Smooth muscle cell (in vitro differentiated cells): ENCODE results near the gene MAB21L4. TPM values are rescaled to one million over a fixed set of nuclear protein-coding genes. Genes with fewer than 3 reads are reported as not detected.

Experiments used
- DNase-seq: peaks from one replicate; lab custom pipeline; 2025; ENCODE audit not compliant: unreplicated experiment; lab: John Stamatoyannopoulos, UW
- H2AFZ ChIP-seq: fragments of 200-600 bp; sonication (generic); 2 replicates; pipeline ENCODE4 v1.6.0; 2016; ENCODE audit warnings: antibody characterized with exemption, low read depth, mild to moderate bottlenecking
- H3F3A ChIP-seq: fragments of 200-600 bp; sonication (generic); 2 replicates; pipeline ENCODE4 v1.6.0; 2017; ENCODE audit warnings: antibody characterized with exemption, low read depth
- H3K27ac ChIP-seq: fragments of 200-600 bp; sonication (generic); 2 replicates; pipeline ENCODE4 v1.5.1; 2016; ENCODE audit warnings: low read depth, mild to moderate bottlenecking
- H3K27me3 ChIP-seq: fragments of 200-600 bp; sonication (generic); 2 replicates; pipeline ENCODE4 v1.6.1; 2016; ENCODE audit warnings: low read depth, mild to moderate bottlenecking
- H3K36me3 ChIP-seq: fragments of 200-600 bp; sonication (generic); 2 replicates; pipeline ENCODE4 v1.5.1; 2016; ENCODE audit warnings: low read depth
- H3K4me1 ChIP-seq: fragments of 200-600 bp; sonication (generic); 2 replicates; pipeline ENCODE4 v1.5.1; 2016; ENCODE audit warnings: low read depth
- H3K4me2 ChIP-seq: fragments of 200-600 bp; sonication (generic); 2 replicates; pipeline ENCODE4 v1.6.0; 2016; ENCODE audit warnings: mild to moderate bottlenecking
- H3K4me3 ChIP-seq: fragments of 200-600 bp; sonication (generic); 2 replicates; pipeline ENCODE4 v1.5.1; 2016; ENCODE audit warnings: mild to moderate bottlenecking
- H3K79me2 ChIP-seq: fragments of 200-600 bp; sonication (generic); 2 replicates; pipeline ENCODE4 v1.6.0; 2016; ENCODE audit warnings: low read depth, mild to moderate bottlenecking
- H3K9ac ChIP-seq: fragments of 200-600 bp; sonication (generic); 2 replicates; pipeline ENCODE4 v1.6.0; 2016; ENCODE audit warnings: low read depth
- H3K9me3 ChIP-seq: fragments of 200-600 bp; sonication (generic); replicated peaks from 2 replicates; pipeline ENCODE4 v1.5.1; 2016; ENCODE audit warnings: low read depth
- H4K20me1 ChIP-seq: fragments of 200-600 bp; sonication (generic); 2 replicates; pipeline ENCODE4 v1.6.0; 2016; ENCODE audit warnings: low read depth
- WGBS: methylation state at CpG from one replicate; pipeline ENCODE4 v1.1.7; 2016; ENCODE audit warnings: low lambda C conversion rate; 5-methylcytosine and 5-hydroxymethylcytosine counted together
- polyA plus RNA-seq: library from polyadenylated mRNA; unstranded; fragments of >200 nt; fragmentation: Nextera tagmentation; extraction: Ambion mirVana; gene quantifications from 2 replicates; pipeline ENCODE4 v1.2.1, GENCODE V29; 2016
- total RNA-seq: library from RNA; depleted of rRNA; stranded (reverse); fragments of >200 nt; gene quantifications from 2 replicates; pipeline ENCODE4 v1.2.3, GENCODE V29; 2014
- TF ChIP-seq, protein P1 (sequence below): fragments of 200-600 bp; sonication (generic); IDR thresholded peaks from 2 replicates; pipeline ENCODE4 v1.5.1; 2017; ENCODE audit warnings: borderline replicate concordance, mild to moderate bottlenecking, antibody characterized with exemption; ENCODE audit not compliant: insufficient read depth, poor library complexity, severe bottlenecking

The MAB21L4 gene
- total and polyA plus RNA-seq, 2 experiments from 2014 or later, result 0.53 to 2.2 TPM

- no peaks in the 10 kb centered on the region for H3F3A ChIP-seq
- H4K20me1 ChIP-seq, result no peaks in the 10 kb centered on the region
- H3K27me3 ChIP-seq, result no peaks in the 10 kb centered on the region
- TF ChIP-seq, protein P1, sequence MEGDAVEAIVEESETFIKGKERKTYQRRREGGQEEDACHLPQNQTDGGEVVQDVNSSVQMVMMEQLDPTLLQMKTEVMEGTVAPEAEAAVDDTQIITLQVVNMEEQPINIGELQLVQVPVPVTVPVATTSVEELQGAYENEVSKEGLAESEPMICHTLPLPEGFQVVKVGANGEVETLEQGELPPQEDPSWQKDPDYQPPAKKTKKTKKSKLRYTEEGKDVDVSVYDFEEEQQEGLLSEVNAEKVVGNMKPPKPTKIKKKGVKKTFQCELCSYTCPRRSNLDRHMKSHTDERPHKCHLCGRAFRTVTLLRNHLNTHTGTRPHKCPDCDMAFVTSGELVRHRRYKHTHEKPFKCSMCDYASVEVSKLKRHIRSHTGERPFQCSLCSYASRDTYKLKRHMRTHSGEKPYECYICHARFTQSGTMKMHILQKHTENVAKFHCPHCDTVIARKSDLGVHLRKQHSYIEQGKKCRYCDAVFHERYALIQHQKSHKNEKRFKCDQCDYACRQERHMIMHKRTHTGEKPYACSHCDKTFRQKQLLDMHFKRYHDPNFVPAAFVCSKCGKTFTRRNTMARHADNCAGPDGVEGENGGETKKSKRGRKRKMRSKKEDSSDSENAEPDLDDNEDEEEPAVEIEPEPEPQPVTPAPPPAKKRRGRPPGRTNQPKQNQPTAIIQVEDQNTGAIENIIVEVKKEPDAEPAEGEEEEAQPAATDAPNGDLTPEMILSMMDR, result no peak
- no peaks in the 10 kb centered on the region for H3K4me1 ChIP-seq
- no peak overlapping the region for H2AFZ ChIP-seq
- 94% methylated on average over 11 of the region's 11 CpGs for whole genome bisulfite sequencing
- no peak overlapping the region for H3K4me2 ChIP-seq
- no peak overlapping the region for H3K9ac ChIP-seq
- H3K4me3 ChIP-seq, result no peak overlapping the region
- no peaks in the 10 kb centered on the region for H3K79me2 ChIP-seq
- H3K9me3 ChIP-seq, result no peaks in the 10 kb centered on the region
- DNase-seq, result no peak
- H3K36me3 ChIP-seq, result no peaks in the 10 kb centered on the region
- H3K27ac ChIP-seq, result no peak overlapping the region
Observed at GRCh38 chr2:240850026-240850425, 45.9 kb downstream of the MAB21L4 start.

DNA sequence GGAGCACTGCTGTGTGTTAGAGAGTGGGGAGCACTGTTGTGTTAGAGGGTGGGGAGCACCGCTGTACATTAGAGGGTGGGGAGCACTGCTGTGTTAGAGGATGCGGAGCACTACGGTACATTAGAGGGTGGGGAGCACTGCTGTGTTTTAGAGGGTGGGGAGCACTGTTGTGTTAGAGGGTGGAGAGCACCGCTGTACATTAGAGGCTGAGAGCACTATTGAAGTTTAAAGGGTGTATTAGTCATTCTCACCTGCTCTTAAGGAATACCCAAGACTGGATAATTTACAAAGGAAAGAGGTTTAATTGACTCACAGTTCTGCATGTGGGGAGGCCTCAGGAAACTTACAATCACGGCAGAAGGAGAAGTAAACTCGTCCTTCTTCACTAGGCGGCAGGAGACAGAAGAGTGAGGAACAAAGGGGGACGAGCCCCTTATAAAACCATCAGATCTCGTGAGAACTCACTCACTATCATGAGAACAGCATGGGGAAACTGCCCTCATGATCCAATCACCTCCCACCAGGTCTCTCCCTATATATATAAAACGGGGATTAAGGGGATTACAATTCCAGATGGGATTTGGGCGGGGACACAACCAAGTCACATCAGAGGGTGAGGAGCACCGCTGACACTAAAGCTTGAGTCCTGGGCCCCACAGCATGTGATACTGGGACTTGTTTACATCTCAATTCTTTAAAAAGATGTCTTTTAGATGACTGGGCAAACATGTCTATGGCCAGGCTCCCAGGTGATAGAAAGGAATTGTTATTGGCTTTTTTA lies 46.9 kb downstream of the MAB21L4 start:
- TF ChIP-seq, protein P1, result no peak

GRCh38 chr2:240847817-240848216 lies 48.1 kb downstream of the MAB21L4 start:
- H4K20me1 ChIP-seq, result no peaks in the 10 kb centered on the region
- no peaks in the 10 kb centered on the region for H3K27me3 ChIP-seq
- H3K4me3 ChIP-seq, result no peak overlapping the region
- H3K9ac ChIP-seq, result no peak overlapping the region
- no peak for DNase-seq
- 99% methylated on average over 5 of the region's 13 CpGs for WGBS
- H3K4me2 ChIP-seq, result no peak overlapping the region
- TF ChIP-seq, protein P1, result no peak
- H3F3A ChIP-seq, result no peaks in the 10 kb centered on the region
- no peaks in the 10 kb centered on the region for H3K9me3 ChIP-seq
- no peaks in the 10 kb centered on the region for H3K79me2 ChIP-seq
- H3K36me3 ChIP-seq, result no peaks in the 10 kb centered on the region
- H3K27ac ChIP-seq, result no peak overlapping the region
- no peaks in the 10 kb centered on the region for H3K4me1 ChIP-seq
- H2AFZ ChIP-seq, result no peak overlapping the region

More for the DNA sequence above, 46.9 kb downstream of the MAB21L4 start:
- DNase-seq, result no peak
- Histone ChIP-seq H3K79me2 (no peaks in the 10 kb centered on the region), H3K27ac (no peak overlapping the region), H3K4me1 (no peaks in the 10 kb centered on the region), H2AFZ (no peak overlapping the region), H3K27me3 (no peaks in the 10 kb centered on the region), H4K20me1 (no peaks in the 10 kb centered on the region), H3K9ac (no peak overlapping the region), H3K4me3 (no peak overlapping the region), H3K36me3 (no peaks in the 10 kb centered on the region), H3K4me2 (no peak overlapping the region), H3F3A (no peaks in the 10 kb centered on the region), H3K9me3 (no peaks in the 10 kb centered on the region)
- WGBS, result 83% methylated on average over 10 of the region's 12 CpGs
